DOHH2 (cell line): ENCODE results near the gene SPTLC1.

ENCODE experiments used
- EZH2phosphoT487 ChIP-seq: fragments of 200-600 bp; sonication (generic); IDR thresholded peaks from 2 replicates; pipeline ENCODE4 v1.6.1; 2017; ENCODE audit warnings: borderline replicate concordance, mild to moderate bottlenecking, antibody characterized with exemption, low read length, moderate library complexity, mixed read lengths
- TF ChIP-seq, protein P1 (sequence below): fragments of 200-600 bp; sonication (generic); IDR thresholded peaks from one replicate; pipeline ENCODE4 v1.5.1; 2014; ENCODE audit warnings: antibody characterized with exemption, mild to moderate bottlenecking, low read depth, low read length; ENCODE audit not compliant: poor library complexity, severe bottlenecking

DNA sequence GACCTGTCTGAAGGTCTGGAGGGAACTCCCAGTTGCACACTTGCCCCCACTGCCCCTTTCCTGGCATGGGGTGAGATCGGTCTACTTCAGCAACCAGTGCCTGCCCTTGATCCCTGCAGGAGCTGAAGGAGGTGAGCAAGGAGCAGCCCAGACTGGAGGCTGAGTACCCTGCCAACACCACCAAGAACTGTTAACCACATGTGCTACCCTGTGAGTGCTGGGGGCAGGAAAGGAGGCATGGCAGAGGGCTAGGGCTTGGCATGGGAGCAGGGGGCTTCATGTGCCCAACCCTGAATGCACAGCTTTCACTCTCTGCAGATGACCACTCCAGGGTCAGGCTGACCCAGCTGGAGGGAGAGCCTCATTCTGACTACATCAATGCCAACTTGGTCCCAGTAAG lies 17.3 kb upstream of the SPTLC1 start:
- TF ChIP-seq, protein P1, sequence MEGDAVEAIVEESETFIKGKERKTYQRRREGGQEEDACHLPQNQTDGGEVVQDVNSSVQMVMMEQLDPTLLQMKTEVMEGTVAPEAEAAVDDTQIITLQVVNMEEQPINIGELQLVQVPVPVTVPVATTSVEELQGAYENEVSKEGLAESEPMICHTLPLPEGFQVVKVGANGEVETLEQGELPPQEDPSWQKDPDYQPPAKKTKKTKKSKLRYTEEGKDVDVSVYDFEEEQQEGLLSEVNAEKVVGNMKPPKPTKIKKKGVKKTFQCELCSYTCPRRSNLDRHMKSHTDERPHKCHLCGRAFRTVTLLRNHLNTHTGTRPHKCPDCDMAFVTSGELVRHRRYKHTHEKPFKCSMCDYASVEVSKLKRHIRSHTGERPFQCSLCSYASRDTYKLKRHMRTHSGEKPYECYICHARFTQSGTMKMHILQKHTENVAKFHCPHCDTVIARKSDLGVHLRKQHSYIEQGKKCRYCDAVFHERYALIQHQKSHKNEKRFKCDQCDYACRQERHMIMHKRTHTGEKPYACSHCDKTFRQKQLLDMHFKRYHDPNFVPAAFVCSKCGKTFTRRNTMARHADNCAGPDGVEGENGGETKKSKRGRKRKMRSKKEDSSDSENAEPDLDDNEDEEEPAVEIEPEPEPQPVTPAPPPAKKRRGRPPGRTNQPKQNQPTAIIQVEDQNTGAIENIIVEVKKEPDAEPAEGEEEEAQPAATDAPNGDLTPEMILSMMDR, result no peak
- TF ChIP-seq EZH2phosphoT487, result no peak
